Middle frontal gyrus (tissue), 1 donor: Measurements from ENCODE around the gene PGAP3.

Experiments used
- DNase-seq: peaks from one replicate; pipeline ENCODE4 v3.0.0-alpha.2; 2015; ENCODE audit warnings: low spot score; ENCODE audit errors: extremely low spot score

PGAP3 gene

GRCh38 chr17:39697961-39698360 lies 10.1 kb upstream of the PGAP3 start:
- DNase-seq, result no peak

- no peak for DNase-seq
These were observed 8.9 kb upstream of the PGAP3 start for GRCh38 chr17:39696731-39697130.

GRCh38 chr17:39695089-39695474 lies 7.2 kb upstream of the PGAP3 start:
- DNase-seq, result no peak

DNA sequence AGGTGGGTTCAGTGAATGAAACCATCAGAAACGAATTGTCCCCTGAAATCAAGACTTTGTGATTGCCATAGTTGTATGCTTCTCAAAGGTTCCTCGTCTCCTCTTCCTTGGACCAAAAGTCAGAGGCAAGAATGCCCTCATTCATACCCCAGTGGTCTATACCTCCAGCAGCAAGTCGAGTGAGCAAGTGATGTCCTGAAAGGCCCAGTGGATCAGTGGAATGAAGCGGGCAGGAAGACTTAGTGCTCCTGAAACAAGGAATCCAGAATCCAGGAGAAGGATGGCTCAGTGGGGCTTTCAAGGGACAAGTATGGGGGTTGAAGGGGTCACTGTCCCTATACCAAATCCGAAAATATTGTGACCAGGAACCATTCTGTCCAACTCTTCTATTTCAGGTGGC lies 6.7 kb upstream of the PGAP3 start:
- no peak for DNase-seq

DNA sequence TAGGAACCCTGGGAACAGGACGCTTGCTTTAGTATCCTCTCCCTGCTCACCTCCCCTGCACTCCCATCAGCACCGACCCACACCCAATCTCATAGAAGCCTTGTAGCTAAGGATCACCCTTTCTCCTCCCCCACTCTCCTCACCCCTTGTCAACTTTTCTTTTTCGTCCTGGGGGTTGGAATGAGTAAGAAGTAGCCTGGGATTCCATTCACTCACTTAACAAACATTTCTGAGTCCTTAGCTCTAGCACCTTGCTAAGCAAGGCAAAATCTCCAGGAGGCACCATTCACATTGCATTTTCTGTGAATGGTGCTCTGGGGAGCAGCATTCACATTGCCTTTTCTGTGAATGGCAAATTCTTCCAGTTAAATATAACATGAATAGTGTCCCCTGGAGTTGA lies 1.1 kb upstream of the PGAP3 start:
- DNase-seq, result no peak

- DNase-seq, result no peak
These were observed 598 bp upstream of the PGAP3 start for GRCh38 chr17:39688475-39688835.

DNA sequence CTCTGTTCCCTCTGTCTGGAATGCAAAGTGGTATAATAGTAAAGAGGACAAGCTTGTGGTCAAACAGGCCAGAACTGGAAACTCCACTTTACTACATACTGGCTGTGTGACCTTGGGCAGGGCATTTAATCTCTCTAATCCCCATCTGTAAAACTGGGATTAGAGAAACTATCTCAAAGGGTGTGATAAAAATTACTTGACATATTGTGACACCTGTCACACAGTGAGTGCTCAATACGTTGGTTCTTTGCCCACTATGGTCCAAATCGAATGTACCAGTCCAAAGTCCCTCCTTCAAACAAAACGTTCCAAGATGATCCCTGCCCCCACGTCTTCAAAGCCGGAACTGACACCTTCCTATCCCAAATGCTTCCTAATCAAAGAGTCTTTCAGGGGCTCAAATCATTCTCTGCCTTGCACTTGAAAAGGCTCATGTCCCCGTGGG lies 734 bp downstream of the PGAP3 start:
- DNase-seq, result no peak

DNA sequence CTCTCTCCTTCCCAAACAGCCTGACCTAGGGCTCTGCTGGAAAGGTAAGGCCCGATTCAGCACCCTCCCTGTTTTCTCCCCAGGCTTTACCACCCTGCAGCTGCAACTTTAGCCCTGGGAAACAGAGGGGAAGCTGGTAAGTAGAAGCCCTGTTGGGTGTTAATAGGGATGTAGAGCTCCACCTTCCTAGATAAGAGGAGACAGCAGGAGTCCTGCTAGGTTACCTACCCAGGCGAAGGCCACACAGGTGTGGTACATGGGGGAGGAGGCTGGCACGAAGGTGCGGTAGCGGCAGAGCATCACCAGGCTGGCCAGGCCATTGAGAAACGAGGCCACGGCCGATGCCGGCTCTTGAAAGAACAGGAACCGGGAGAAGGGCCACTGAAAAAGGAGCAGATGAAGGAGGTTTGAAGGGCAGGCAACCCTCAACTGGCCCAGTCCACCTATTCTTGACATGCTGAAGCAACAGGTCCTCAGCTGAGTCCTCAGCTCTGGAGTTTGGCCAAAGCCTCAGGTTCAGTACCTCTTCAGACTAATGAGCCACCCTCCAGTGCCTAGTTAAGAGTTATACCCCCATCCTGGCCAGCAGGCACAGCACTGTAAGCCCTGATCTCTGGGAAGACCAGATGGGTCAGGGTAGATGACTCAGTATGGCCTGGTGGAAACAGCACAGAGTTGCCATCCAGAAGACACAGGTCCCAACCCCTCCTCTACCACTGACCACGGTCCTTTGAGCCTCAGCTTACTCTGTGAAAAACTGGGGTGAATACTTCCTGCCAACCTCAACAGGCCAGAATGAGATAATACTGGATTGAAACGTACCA lies 3.3 kb downstream of the PGAP3 start:
- DNase-seq, result no peak

DNA sequence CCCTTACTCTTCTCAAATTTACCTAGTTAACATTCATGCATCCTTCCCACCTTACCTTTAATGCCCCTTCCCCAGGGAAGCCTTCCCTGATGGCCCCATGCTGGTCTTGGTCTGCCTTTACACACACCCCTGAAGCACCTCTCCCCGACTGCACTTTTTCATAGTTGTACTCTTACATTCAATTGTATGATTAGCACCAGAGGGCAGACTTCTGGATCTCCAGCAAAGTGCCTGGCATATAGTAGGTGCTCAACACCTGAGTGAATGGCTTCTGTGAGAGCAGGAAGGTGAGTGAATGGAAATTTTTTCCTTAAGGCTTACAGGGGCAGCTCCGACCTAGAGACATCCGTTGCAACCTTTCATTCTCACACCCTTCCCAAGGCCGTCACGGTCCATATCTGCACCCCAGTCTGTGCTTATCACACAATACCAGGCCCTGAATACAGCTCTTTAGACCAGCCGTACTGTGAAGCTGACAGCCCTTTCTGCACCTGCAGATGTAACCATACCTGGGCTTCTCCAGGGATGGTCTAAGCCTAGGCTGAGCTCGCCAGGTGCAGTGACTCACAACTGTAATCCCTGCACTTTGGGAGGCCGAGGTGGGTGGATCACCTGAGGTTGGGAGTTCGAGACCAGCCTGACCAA lies 4.4 kb downstream of the PGAP3 start:
- no peak for DNase-seq

GRCh38 chr17:39679521-39680192 lies 8.2 kb downstream of the PGAP3 start:
- DNase-seq, result no peak

DNA sequence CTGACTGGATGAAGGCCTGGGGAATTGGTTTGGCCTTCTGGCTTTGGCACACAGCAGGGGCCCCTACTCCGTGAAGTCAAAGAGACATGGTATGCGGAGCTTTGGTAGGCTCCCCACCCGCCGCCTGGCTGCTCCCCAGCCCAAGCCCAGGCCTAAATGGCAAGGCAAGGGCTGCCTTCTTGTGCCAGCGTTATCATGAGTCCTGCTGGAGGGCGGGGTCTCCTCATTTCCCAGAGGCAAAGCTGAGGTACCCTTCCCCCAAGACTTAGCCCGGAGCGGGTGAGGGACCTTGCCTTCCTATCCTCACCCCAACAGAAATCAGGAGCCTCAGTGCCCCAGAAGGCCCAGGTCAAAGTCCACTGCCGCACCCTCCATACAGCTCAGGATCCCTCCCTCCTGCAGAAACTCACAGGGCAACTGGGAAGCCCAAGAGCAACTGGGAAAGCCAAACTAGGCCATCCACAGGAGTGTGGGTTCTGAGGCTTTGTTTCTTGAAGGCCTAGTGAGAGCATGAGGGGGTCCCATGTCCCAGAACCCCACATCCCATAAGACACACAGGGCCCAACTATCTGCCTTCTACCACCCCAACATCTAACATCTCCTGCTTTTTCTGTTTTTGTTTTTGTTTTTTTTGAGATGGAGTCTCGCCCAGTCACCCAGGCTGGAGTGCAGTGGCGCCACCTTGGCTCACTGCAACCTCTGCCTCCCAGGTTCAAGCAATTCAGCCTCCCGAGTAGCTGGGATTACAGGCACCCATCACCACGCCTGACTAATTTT lies 9.3 kb downstream of the PGAP3 start:
- no peak for DNase-seq

- DNase-seq, result no peak
These were observed 10.1 kb downstream of the PGAP3 start for GRCh38 chr17:39677542-39678339.

- no peak for DNase-seq
These were observed 10.8 kb downstream of the PGAP3 start for GRCh38 chr17:39677072-39677471.

GRCh38 chr17:39676198-39676819 lies 11.5 kb downstream of the PGAP3 start:
- peak; percentile 65 for DNase-seq

- DNase-seq, result no peak
These were observed 12.3 kb downstream of the PGAP3 start for GRCh38 chr17:39675390-39676082.

DNA sequence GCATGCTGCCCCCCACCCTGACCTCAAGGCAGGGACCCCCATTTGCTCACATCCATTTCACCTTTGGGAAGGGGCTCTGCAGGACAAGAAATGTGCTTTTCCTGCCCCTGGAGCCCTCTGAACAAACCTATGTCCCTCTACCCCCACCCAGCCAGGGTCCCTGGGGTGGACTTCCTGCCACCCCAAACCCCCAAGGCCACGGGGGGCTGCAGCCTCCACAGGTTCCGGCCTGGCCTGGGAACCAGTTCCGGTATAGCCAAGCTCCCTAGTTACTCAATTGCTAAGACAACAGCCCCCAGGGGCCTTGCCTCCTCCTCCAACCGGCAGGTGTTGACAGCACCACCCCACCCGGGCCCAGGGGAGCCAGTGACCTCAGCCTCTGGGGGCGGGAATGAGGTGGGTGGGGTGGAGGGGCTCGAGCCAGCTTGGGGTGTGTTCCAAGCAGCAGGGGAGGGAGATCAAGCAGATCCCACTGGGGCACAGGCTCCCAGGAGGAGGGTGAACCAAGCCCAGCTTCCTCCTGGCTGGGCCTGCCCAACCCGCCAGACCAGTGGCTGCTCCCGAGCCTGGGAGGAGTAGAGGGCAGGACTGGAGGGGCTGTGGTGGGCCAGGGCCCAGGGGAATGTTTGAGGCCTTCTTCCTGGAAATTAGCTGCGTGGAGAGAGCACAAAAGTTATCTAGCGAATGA lies 13.0 kb downstream of the PGAP3 start:
- no peak for DNase-seq

DNA sequence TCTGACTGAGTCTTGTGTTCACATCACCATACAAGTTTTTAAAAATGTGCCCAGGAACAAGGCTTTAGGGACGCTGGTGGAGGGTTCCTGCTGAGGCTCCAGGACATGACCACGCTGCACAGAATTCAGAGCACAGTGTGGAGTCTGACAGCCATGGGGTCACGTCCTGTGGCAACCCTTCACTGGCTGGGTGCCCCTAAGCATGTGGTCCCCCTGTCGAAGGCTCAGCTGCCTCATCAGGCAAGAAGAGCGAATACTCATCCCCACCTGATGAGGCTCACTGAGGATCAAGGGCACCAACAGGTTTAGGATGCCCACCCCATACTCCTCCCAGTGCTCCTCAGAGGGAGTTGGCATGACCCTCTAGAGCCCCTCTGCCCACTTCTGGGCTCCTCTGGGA lies 13.7 kb downstream of the PGAP3 start:
- DNase-seq, result no peak

DNA sequence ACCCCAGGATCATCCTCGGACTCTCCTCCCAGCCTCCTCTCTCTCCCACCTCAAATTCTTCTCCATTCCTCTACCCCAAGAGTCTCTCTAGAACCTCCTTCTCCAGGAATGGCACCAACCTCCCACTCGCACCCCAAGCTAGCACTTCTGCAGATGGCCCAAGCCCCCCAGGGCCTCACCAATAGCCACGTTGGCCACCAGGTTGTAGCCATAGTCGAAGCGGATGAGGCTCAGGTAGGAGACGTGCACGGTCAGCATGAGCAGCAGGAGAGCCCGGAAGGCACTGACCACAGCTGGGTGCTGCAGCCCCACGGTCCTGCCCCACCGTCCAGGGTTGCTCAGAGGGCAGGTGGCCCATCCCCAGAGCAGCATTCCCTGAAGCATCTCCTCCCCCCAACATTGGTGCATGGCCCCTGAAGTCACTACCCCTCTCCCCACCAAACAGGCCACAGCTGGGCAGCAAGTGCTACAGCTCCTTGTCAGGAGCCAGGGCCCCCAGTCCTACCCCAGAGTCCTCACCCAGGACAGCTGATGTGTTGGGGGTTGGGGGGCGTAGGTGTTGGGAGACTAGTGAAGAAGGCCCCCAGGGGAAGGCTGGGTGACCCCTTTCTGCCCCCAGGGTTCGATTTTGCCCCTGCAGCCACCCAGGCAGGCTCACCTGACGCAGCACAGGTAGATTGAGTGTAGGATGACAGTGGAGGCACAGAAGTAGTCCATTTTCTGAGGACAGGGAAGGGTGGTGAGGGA lies 14.3 kb downstream of the PGAP3 start:
- DNase-seq, result no peak
